A549 (cell line): ENCODE measurements around the gene ZNF662.

Source experiments
- BHLHE40 ChIP-seq: IDR thresholded peaks from 2 replicates; pipeline ENCODE4 v1.6.1; 2012; ENCODE audit warnings: low read depth, low read length, inconsistent platforms
- EP300 ChIP-seq, 2 experiments: fragments of >200 bp; sonication (Bioruptor Twin); formaldehyde crosslinking; IDR thresholded peaks; 2 replicates in 1 of 2; 3 replicates in 1 of 2; pipeline ENCODE4 v1.6.1; 2016 to 2017
- KDM1A ChIP-seq: fragments of 200-600 bp; sonication (generic); IDR thresholded peaks from 2 replicates; pipeline ENCODE4 v1.6.1; 2016; ENCODE audit warnings: low read depth, mild to moderate bottlenecking
- MAZ ChIP-seq: fragments of 150-350 bp; IDR thresholded peaks from 2 replicates; pipeline ENCODE4 v1.6.1; 2014; ENCODE audit warnings: antibody characterized with exemption, low read depth, low read length, borderline replicate concordance
- NPAS2 ChIP-seq: fragments of 250-450 bp; sonication (Bioruptor Pico); IDR thresholded peaks from 2 replicates; pipeline ENCODE4 v1.8.0; 2022; ENCODE audit warnings: mild to moderate bottlenecking, moderate library complexity, borderline replicate concordance
- POLR2A ChIP-seq: IDR thresholded peaks from 2 replicates; pipeline ENCODE4 v1.6.1; 2012; ENCODE audit warnings: mild to moderate bottlenecking, low read length
- RAD21 ChIP-seq, 2 experiments: fragments of >200 bp in 1 of 2; sonication (Bioruptor Twin) in 1 of 2; formaldehyde crosslinking in 1 of 2; IDR thresholded peaks in 1 of 2; conservative IDR thresholded peaks in 1 of 2; 2 replicates in 1 of 2; 3 replicates in 1 of 2; pipeline ENCODE4 v1.6.1; 2012 to 2018; ENCODE audit warnings: inconsistent platforms in 1 of 2
- RARB ChIP-seq: fragments of 250-450 bp; sonication (Bioruptor Pico); IDR thresholded peaks from 2 replicates; pipeline ENCODE4 v1.8.0; 2021; ENCODE audit warnings: mild to moderate bottlenecking, moderate library complexity
- RFX5 ChIP-seq: fragments of 450-650 bp; IDR thresholded peaks from 2 replicates; pipeline ENCODE4 v1.7.1; 2014; ENCODE audit warnings: antibody characterized with exemption, mild to moderate bottlenecking, moderate library complexity
- RNF2 ChIP-seq: fragments of 200-600 bp; sonication (generic); IDR thresholded peaks from 2 replicates; pipeline ENCODE4 v1.6.1; 2016; ENCODE audit warnings: low read depth, mild to moderate bottlenecking, antibody characterized with exemption, moderate library complexity, borderline replicate concordance
- ZFP36 ChIP-seq: fragments of 450-650 bp; IDR thresholded peaks from 2 replicates; pipeline ENCODE4 v1.6.1; 2014; ENCODE audit warnings: borderline replicate concordance; ENCODE audit not compliant: partially characterized antibody
- TF ChIP-seq, protein P1 (sequence below): fragments of >200 bp; sonication (Bioruptor Twin); formaldehyde crosslinking; IDR thresholded peaks from 3 replicates; pipeline ENCODE4 v1.5.1; 2016
- TF ChIP-seq, protein P2 (sequence below): IDR thresholded peaks from 2 replicates; pipeline ENCODE4 v1.6.1; 2012
- TF ChIP-seq, protein P3 (sequence below): fragments of 200-600 bp; sonication (generic); IDR thresholded peaks from 2 replicates; pipeline ENCODE4 v1.6.1; 2016; ENCODE audit warnings: antibody characterized with exemption, mild to moderate bottlenecking, moderate library complexity

DNA sequence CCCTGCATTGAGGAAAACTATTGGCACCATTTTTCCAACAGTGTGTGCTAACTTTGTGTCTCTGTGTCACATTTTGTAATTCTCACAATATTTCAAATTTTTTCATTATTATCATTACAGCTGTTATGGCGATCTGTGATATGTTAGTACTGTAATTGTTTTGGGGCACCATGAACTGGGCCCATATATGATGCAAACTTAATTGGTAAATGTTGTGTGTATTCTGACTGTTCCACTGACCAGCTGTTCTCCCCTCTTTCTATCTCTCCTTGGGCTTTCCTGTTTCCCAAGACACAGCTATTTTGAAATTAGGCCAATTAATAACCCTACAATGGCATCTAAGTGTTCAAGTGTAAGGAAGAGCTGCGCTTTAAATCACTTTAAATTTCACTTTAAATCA is 28.1 kb upstream of the ZNF662 start:
- TF ChIP-seq, protein P1, sequence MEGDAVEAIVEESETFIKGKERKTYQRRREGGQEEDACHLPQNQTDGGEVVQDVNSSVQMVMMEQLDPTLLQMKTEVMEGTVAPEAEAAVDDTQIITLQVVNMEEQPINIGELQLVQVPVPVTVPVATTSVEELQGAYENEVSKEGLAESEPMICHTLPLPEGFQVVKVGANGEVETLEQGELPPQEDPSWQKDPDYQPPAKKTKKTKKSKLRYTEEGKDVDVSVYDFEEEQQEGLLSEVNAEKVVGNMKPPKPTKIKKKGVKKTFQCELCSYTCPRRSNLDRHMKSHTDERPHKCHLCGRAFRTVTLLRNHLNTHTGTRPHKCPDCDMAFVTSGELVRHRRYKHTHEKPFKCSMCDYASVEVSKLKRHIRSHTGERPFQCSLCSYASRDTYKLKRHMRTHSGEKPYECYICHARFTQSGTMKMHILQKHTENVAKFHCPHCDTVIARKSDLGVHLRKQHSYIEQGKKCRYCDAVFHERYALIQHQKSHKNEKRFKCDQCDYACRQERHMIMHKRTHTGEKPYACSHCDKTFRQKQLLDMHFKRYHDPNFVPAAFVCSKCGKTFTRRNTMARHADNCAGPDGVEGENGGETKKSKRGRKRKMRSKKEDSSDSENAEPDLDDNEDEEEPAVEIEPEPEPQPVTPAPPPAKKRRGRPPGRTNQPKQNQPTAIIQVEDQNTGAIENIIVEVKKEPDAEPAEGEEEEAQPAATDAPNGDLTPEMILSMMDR, result no peak
- TF ChIP-seq EP300 (IDR thresholded peaks at IDR 0.05) (no peak), RFX5 (no peak), POLR2A (no peak), RAD21 (conservative IDR thresholded peaks at IDR 0.05 in 1 of 2, IDR thresholded peaks at IDR 0.05 in 1 of 2) (no peak), MAZ (no peak), NPAS2 (CRISPR knock-in tag) (no peak), KDM1A (no peak), BHLHE40 (no peak), ZFP36 (no peak), RARB (CRISPR knock-in tag) (no peak), RNF2 (no peak)
- TF ChIP-seq, protein P2, sequence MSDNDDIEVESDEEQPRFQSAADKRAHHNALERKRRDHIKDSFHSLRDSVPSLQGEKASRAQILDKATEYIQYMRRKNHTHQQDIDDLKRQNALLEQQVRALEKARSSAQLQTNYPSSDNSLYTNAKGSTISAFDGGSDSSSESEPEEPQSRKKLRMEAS, result no peak
- TF ChIP-seq, protein P3, sequence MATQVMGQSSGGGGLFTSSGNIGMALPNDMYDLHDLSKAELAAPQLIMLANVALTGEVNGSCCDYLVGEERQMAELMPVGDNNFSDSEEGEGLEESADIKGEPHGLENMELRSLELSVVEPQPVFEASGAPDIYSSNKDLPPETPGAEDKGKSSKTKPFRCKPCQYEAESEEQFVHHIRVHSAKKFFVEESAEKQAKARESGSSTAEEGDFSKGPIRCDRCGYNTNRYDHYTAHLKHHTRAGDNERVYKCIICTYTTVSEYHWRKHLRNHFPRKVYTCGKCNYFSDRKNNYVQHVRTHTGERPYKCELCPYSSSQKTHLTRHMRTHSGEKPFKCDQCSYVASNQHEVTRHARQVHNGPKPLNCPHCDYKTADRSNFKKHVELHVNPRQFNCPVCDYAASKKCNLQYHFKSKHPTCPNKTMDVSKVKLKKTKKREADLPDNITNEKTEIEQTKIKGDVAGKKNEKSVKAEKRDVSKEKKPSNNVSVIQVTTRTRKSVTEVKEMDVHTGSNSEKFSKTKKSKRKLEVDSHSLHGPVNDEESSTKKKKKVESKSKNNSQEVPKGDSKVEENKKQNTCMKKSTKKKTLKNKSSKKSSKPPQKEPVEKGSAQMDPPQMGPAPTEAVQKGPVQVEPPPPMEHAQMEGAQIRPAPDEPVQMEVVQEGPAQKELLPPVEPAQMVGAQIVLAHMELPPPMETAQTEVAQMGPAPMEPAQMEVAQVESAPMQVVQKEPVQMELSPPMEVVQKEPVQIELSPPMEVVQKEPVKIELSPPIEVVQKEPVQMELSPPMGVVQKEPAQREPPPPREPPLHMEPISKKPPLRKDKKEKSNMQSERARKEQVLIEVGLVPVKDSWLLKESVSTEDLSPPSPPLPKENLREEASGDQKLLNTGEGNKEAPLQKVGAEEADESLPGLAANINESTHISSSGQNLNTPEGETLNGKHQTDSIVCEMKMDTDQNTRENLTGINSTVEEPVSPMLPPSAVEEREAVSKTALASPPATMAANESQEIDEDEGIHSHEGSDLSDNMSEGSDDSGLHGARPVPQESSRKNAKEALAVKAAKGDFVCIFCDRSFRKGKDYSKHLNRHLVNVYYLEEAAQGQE, result no peak
